HepG2 (cell line): ENCODE measurements around the gene TSN.
"Not testable (repeated sequence)": the region's sequence is repeated elsewhere in the genome, so short reads cannot be mapped to it uniquely, and the experiment has no call there.

Source experiments
- ARHGAP35 ChIP-seq: sonication (generic); formaldehyde crosslinking; IDR thresholded peaks from 2 replicates; pipeline ENCODE4 v1.9.0; 2022; ENCODE audit warnings: mild to moderate bottlenecking, inconsistent platforms, moderate library complexity, missing genetic modification reagents, borderline replicate concordance
- TF ChIP-seq, protein P1 (sequence below): sonication (generic); formaldehyde crosslinking; IDR thresholded peaks from 2 replicates; pipeline ENCODE4 v1.5.0; 2020; ENCODE audit warnings: mild to moderate bottlenecking, missing genetic modification reagents, moderate library complexity

DNA sequence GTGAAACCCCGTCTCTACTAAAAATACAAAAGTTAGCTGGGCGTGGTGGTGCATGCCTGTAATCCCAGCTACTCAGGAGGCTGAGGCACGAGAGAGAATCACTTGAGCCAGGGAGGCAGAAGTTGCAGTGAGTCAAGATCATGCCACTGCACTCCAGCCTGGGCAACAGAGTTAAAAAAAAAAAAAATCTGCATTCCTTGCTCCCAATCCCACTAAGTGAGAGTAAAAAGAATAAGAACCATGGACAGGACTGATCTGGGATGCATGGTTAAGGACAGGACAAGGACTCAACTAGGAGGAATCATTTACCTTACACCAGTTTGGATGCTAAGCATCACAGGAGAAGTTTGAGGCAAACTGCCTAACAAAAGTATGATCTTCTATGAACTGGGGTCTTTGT, 44.0 kb upstream of the TSN start:
- TF ChIP-seq, protein P1, sequence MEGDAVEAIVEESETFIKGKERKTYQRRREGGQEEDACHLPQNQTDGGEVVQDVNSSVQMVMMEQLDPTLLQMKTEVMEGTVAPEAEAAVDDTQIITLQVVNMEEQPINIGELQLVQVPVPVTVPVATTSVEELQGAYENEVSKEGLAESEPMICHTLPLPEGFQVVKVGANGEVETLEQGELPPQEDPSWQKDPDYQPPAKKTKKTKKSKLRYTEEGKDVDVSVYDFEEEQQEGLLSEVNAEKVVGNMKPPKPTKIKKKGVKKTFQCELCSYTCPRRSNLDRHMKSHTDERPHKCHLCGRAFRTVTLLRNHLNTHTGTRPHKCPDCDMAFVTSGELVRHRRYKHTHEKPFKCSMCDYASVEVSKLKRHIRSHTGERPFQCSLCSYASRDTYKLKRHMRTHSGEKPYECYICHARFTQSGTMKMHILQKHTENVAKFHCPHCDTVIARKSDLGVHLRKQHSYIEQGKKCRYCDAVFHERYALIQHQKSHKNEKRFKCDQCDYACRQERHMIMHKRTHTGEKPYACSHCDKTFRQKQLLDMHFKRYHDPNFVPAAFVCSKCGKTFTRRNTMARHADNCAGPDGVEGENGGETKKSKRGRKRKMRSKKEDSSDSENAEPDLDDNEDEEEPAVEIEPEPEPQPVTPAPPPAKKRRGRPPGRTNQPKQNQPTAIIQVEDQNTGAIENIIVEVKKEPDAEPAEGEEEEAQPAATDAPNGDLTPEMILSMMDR (CRISPR knock-in tag), result not testable (repeated sequence)
- TF ChIP-seq ARHGAP35 (CRISPR knock-in tag), result not testable (repeated sequence)
